ENCODE measurements around the gene ALG13.

GRCh38 chrX:111743316-111743715 lies 62.3 kb downstream of the ALG13 start:
- TF ChIP-seq POLR2A (IDR thresholded peaks at IDR 0.05), result no peak
- TF ChIP-seq, protein P1, sequence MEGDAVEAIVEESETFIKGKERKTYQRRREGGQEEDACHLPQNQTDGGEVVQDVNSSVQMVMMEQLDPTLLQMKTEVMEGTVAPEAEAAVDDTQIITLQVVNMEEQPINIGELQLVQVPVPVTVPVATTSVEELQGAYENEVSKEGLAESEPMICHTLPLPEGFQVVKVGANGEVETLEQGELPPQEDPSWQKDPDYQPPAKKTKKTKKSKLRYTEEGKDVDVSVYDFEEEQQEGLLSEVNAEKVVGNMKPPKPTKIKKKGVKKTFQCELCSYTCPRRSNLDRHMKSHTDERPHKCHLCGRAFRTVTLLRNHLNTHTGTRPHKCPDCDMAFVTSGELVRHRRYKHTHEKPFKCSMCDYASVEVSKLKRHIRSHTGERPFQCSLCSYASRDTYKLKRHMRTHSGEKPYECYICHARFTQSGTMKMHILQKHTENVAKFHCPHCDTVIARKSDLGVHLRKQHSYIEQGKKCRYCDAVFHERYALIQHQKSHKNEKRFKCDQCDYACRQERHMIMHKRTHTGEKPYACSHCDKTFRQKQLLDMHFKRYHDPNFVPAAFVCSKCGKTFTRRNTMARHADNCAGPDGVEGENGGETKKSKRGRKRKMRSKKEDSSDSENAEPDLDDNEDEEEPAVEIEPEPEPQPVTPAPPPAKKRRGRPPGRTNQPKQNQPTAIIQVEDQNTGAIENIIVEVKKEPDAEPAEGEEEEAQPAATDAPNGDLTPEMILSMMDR (IDR thresholded peaks at IDR 0.05), result no peak

Data from uterus (tissue), 2 donors.